Jurkat, Clone E6-1 (cell line): ENCODE results near the gene SERPINB6.
"Not testable (repeated sequence)": the region's sequence is repeated elsewhere in the genome, so short reads cannot be mapped to it uniquely, and the experiment has no call there.

Experiments
- DNase-seq: peaks from one replicate; pipeline ENCODE4 v3.0.0-alpha.2; 2011; ENCODE audit warnings: low read depth, low spot score
- H3K4me3 ChIP-seq: 2 replicates; pipeline ENCODE4 v1.5.1; 2011; ENCODE audit warnings: mild to moderate bottlenecking, low read length, control low read depth, moderate library complexity

The SERPINB6 gene

GRCh38 chr6:2901645-2902502 lies 69.5 kb downstream of the SERPINB6 start:
- not testable (repeated sequence) for DNase-seq, H3K4me3 ChIP-seq

GRCh38 chr6:2900821-2901644 lies 70.3 kb downstream of the SERPINB6 start:
- no peak for DNase-seq
- H3K4me3 ChIP-seq, result no peak overlapping the region

- DNase-seq, result no peak
- no peak overlapping the region for H3K4me3 ChIP-seq
Measured at GRCh38 chr6:2900221-2900807, 71.1 kb downstream of the SERPINB6 start.

- H3K4me3 ChIP-seq, result no peak overlapping the region
- no peak for DNase-seq
Measured at GRCh38 chr6:2899596-2899995, 71.8 kb downstream of the SERPINB6 start.
